Measurements from ENCODE around the gene TOX4. TPM values are rescaled to one million over a fixed set of nuclear protein-coding genes. Genes with fewer than 3 reads are reported as not detected.

TOX4 gene
- total and polyA plus RNA-seq, 2 donors (not counting 1 experiment from before 2014, with no cell fraction given), result 33.6 to 74.1 TPM

- Histone ChIP-seq H2AFZ (ENCODE audit: insufficient read depth, low read depth, low read length, poor library complexity, severe bottlenecking) (no peak overlapping the region), H3K27me3 (replicated peaks in 1 of 4; ENCODE audit: control extremely low read depth in 1 of 4, control insufficient read depth in 3 of 4, insufficient read depth in 4 of 4, low read length in 3 of 4) (peaks cover 0 to 9% (median 2%) of the 10 kb centered on the region in 4 experiments), H3K36me3 (replicated peaks in 1 of 2; ENCODE audit: control extremely low read depth in 1 of 2, control insufficient read depth in 1 of 2, extremely low read depth in 1 of 2, insufficient read depth in 2 of 2, low read length in 1 of 2) (no peaks in the 10 kb centered on the region), H3K4me3 (ENCODE audit: control extremely low read depth in 1 of 5, extremely low read depth in 1 of 5, insufficient read depth in 1 of 5, low read depth in 2 of 5, low read length in 4 of 5) (no peak overlapping the region), H3K4me2 (replicated peaks; ENCODE audit: low read depth, low read length, poor library complexity, severe bottlenecking) (peak overlapping the region; percentile 99), H3K27ac (ENCODE audit: low read length in 2 of 2) (no peak overlapping the region), H3K4me1 (ENCODE audit: control insufficient read depth in 2 of 2, insufficient read depth in 2 of 2, low read length in 2 of 2) (peaks cover 8 to 11% of the 10 kb centered on the region in 2 donors), H4K20me1 (ENCODE audit: control insufficient read depth, insufficient read depth, low read length, poor library complexity, severe bottlenecking) (no peaks in the 10 kb centered on the region), H3K9ac (ENCODE audit: low read length) (no peak overlapping the region), H3K79me2 (ENCODE audit: control insufficient read depth, insufficient read depth, low read length) (no peaks in the 10 kb centered on the region), H3K9me3 (ENCODE audit: control extremely low read depth in 1 of 3, control insufficient read depth in 2 of 3, insufficient read depth in 1 of 3, low read length in 2 of 3) (no peaks in the 10 kb centered on the region)
- peak overlapping the region; percentile 88 for H3K4me3 Mint-ChIP-seq
- no peak for DNase-seq
- POLR2A ChIA-PET, result no interaction called here
- intact Hi-C loops (cut with micrococcal nuclease), result no loop called here
- WGBS (ENCODE audit: insufficient coverage), result 92% methylated on average over 16 of the region's 18 CpGs
- CTCF ChIA-PET, result interaction anchor here (1.6 kb wide), 1 partner anchor 27 kb away, joined by 4 read pairs; no protein-coding TSS in a partner anchor
- ATAC-seq (ENCODE audit: low read depth), result no peak
- TF ChIP-seq EZH2 (IDR thresholded peaks at IDR 0.05; ENCODE audit: borderline replicate concordance, insufficient read depth, low read depth, low read length, poor library complexity, severe bottlenecking) (no peak), CTCF (IDR thresholded peaks at IDR 0.05) (no peak)
- peak overlapping the region; percentile 20 for H3K27ac Mint-ChIP-seq
- peaks cover 30% of the 10 kb centered on the region for H3K27me3 Mint-ChIP-seq
- peaks cover 12% of the 10 kb centered on the region for H3K4me1 Mint-ChIP-seq
- H3K9me3 Mint-ChIP-seq (ENCODE audit: insufficient read depth), result no peaks in the 10 kb centered on the region
Observed at GRCh38 chr14:21524575-21525490, 47.8 kb downstream of the TOX4 start.

GRCh38 chr14:21525571-21525961, 48.6 kb downstream of the TOX4 start:
- intact Hi-C loops (cut with micrococcal nuclease), result no loop called here
- Histone ChIP-seq H3K4me1 (ENCODE audit: control insufficient read depth in 2 of 2, insufficient read depth in 2 of 2, low read length in 2 of 2) (peaks cover 8 to 11% of the 10 kb centered on the region in 2 donors), H3K36me3 (replicated peaks in 1 of 2; ENCODE audit: control extremely low read depth in 1 of 2, control insufficient read depth in 1 of 2, extremely low read depth in 1 of 2, insufficient read depth in 2 of 2, low read length in 1 of 2) (no peaks in the 10 kb centered on the region), H3K27me3 (replicated peaks in 1 of 4; ENCODE audit: control extremely low read depth in 1 of 4, control insufficient read depth in 3 of 4, insufficient read depth in 4 of 4, low read length in 3 of 4) (peaks cover 0 to 9% (median 2%) of the 10 kb centered on the region in 4 experiments), H2AFZ (ENCODE audit: insufficient read depth, low read depth, low read length, poor library complexity, severe bottlenecking) (peak overlapping the region; percentile 96), H3K4me3 (ENCODE audit: control extremely low read depth in 1 of 5, extremely low read depth in 1 of 5, insufficient read depth in 1 of 5, low read depth in 2 of 5, low read length in 4 of 5) (peak overlapping the region in 4 of 5 experiments; percentile 55 to 75 (median 67)), H4K20me1 (ENCODE audit: control insufficient read depth, insufficient read depth, low read length, poor library complexity, severe bottlenecking) (no peaks in the 10 kb centered on the region), H3K27ac (ENCODE audit: low read length in 2 of 2) (no peak overlapping the region), H3K79me2 (ENCODE audit: control insufficient read depth, insufficient read depth, low read length) (no peaks in the 10 kb centered on the region), H3K9ac (ENCODE audit: low read length) (peak overlapping the region; percentile 70), H3K9me3 (ENCODE audit: control extremely low read depth in 1 of 3, control insufficient read depth in 2 of 3, insufficient read depth in 1 of 3, low read length in 2 of 3) (no peaks in the 10 kb centered on the region), H3K4me2 (replicated peaks; ENCODE audit: low read depth, low read length, poor library complexity, severe bottlenecking) (peak overlapping the region; percentile 99)
- Mint-ChIP-seq H3K27ac (peak overlapping the region; percentile 43), H3K9me3 (ENCODE audit: insufficient read depth) (no peaks in the 10 kb centered on the region), H3K27me3 (peaks cover 32% of the 10 kb centered on the region), H3K4me1 (peaks cover 12% of the 10 kb centered on the region), H3K4me3 (peak overlapping the region; percentile 88)
- POLR2A ChIA-PET, result interaction anchor here (0.9 to 1.4 kb wide), 3 partner anchors 14 to 251 kb away, joined by 3 to 7 read pairs (median 4); partner anchors contain the start of genes METTL3, RAB2B and TOX4
- DNase-seq (no peak), ATAC-seq (ENCODE audit: low read depth) (peak; percentile 6)
- CTCF ChIA-PET, result interaction anchor here (1.6 kb wide), 1 partner anchor 27 kb away, joined by 4 read pairs; no protein-coding TSS in a partner anchor
- WGBS (ENCODE audit: insufficient coverage), result 66% methylated on average over 8 of the region's 12 CpGs
- TF ChIP-seq EZH2 (IDR thresholded peaks at IDR 0.05; ENCODE audit: borderline replicate concordance, insufficient read depth, low read depth, low read length, poor library complexity, severe bottlenecking) (no peak), CTCF (IDR thresholded peaks at IDR 0.05) (no peak)
